GM10847 (cell line): ENCODE results near the gene MIPEP.

ENCODE experiments used
- POLR2A ChIP-seq: IDR thresholded peaks from 2 replicates; pipeline ENCODE4 v1.6.1; 2011; ENCODE audit not compliant: insufficient read length; ENCODE audit errors: extremely low read depth

The MIPEP gene

DNA sequence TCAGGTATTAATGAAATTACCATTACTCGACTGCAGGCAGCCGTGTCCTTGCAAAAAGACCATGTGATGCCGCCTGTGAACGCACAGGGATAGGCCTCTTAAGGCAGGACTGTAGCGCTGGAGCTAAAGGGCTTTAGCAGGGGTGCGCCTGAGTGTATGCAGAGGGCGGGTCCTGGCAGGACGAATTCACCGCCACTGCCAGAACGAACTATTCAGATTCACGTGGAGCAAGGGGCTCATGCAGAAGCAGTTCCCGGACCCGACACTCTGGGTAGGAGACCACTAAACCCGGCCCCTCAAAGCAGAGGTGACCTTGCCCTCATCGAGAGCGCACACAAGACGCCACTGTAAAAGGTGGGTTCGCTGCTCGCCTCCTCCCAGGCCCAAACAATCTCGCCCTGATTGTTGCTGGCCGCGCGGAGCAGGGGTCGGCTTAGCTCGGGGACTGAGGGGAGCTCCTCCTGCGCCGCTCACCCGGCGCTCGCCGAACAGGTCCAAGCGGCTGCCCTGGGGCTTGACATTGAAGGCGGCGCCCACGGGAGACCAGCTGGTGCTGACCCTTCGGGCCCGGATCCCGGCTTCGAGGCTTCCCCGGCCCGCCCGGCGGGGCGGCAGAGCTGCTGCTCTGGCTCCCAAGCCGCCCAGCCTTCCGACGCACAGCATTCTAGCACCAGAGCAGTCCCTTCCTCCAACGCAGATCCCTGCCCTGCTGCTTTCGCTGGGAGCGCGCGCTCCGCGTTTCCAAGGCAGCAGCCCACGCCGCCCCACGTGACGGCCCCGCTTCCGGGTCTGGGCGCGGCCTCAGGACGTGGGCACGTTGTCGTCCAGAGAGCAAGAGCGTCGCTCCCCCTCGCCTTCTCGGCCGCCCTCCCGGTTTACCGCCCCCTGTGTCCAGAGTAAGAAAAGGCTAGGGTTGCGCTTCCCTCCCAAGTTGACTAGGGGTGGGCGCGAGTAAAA is at the start of gene MIPEP:
Gene MIPEP (minus strand): TSS at position 743 of the 957 bp plus-strand sequence. CDS start 80 bp downstream, at position 663.
- peak; percentile 56 for TF ChIP-seq POLR2A

DNA sequence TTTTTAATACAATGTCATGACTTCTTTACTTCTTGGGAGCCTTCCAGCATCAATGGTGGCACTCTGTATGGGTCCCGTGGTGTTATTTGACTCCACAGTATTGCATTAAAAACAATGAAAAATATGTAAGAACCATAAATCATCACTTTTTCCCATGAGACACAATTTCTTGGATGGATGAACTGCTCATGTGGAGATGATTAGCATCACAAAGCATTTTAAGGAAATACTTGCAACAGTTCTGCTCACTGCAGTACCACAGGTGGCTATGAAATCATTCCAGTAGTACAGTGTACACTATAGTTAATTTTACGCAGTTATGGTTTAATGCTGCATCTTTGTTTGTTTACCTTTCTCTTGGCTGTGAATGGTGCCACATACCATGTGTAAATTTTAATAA is 45.3 kb upstream of the MIPEP start:
- TF ChIP-seq POLR2A: no peak

DNA sequence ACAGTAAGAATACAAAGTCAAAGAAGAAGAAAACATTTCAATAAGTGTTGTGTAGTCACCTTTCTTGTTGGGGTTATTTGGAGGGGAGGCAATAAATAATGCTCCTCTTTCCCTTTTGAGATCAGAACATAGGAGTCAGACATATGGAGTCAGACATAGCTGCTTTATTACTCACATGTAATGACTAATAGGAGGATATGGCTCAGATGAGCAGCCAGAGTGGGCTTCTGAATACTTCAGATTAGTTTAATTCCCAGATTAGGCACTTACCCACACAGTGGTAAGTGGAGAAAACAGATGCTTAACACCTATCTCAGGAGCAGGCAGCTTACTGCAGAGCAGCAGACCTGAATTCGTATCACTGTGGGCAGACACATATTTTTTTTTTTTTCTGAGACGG is 39.8 kb upstream of the MIPEP start:
- TF ChIP-seq POLR2A: no peak

DNA sequence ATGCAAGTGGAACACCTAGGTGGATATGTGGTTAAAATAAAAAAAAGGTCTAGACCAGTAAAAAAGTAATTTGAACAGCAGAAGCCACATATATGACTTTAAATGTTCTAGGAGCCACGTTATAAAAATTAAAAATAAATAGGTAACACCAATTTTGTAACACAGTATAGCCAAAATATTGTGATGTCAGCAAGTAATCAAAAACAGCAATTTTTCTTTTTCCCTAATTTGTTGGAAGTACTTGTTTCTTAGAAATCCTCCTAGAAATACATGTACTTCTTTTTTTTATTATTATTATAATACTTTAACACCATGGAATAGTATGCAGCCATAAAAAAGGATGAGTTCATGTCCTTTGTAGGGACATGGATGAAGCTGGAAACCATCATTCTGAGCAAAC is 33.8 kb upstream of the MIPEP start:
- TF ChIP-seq POLR2A: no peak

DNA sequence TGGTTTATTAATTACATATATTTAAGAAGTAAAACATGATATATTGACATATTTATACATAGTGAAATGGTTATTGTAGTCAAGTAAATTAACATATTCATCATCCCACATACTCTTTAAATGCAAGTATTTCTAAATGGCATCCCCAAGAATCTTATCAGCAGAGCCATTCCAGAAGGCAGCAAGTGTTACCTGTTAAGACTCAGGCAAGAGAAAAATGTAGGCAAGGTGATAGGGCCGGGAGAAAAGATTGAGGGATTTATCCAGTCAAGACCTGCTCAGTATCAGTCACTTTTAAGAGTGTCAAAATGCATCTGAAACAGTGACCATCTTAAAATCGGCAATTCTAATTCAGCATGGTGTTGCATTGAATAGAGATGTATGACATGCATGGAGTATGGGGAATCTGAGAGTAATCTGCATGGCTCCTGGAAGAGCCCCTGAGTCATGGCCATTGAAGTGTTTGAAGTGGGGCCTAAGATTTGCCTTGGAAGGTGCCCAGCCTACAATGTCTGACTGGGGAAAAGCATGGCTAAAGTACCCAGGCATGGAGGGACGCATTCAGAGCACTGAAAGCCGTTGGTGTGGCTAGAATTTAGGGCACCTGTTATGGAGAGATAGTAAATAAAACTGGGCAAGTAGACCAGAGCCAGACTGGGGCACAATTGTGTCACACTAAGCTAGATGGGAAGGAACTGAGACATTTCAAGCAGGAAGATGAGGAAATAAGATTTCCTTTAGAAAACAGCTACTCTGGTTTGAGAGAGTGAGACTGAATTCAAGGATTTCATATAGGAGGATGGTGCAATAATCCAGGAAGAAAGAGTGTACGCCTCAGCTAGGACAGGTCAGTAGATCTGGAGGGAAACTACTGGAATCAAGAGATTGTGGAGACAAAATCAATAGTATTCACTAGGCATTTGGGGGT is 33.1 kb upstream of the MIPEP start:
- TF ChIP-seq POLR2A: no peak

DNA sequence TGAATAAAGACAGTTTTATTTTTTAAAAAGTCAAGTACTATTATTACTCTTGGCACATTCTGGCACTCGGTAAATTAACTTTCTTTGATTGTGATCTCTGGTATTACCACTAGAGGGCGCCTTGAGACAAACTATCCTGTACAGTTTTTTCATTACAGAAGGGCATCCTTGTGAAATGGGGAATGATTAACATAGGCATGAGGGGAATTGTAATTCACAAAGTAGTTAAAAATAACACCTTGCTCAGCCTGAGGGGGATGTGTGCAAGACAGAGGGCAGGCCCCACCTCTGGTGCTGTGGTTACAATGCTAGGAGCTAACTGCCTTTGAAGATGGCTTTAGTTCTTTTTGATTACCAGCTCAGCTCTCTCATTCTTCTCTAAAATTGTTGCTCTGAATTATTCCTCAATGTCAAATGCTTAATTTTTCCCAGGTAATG is 32.3 kb upstream of the MIPEP start:
- no peak for TF ChIP-seq POLR2A

DNA sequence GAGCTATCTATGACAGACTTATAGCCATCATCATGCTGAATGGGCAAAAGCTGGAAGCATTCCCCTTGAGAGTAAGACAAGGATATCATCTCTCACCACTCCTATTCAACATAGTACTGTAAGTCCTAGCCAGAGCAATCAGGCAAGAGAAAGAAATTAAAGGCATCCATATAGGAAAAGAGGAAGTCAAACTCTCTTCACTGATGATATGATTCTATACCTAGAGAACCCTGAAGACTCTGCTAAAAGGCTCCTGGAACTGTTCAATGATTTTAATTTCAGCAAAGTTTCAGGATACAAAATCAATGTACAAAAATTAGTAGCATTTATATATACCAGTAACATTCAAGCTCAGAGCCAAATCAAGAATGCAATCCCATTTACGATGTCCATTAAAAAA is 29.8 kb upstream of the MIPEP start:
- no peak for TF ChIP-seq POLR2A

DNA sequence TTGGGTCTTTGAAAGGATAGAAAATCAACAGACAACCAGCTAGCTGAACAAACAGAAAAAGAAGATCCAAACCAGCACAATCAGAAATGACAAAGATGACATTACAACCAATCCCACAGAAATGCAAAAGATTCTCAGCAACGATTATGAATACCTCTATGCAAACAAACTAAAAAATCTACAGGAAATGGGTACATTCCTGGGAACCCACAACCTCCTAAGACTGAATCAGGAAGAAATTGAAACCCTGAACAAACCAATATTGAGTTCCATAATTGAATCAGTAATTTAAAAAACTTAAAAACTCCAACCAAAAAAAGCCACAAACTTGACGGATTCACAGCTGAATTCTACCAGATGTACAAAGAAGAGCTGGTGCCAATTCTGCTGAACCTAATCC is 29.0 kb upstream of the MIPEP start:
- TF ChIP-seq POLR2A: no peak

DNA sequence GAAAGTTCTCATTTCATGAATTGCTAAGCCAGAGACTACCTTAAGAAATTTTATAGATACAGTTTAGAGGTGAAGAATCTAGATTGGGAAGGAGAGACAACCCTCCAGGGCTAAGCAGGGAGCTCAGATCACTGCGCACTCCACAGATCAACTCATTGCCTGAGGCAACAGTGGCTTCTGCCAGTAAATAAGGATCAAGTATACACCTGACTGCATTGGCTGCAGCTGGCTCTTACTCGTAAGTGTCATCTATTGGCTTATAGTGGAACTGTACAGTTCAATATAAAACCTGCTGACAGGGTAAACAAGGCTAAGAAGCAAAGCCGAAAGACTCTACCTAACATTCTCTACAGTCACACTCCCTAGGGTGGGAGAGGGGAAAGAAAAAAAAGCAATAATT is 26.1 kb upstream of the MIPEP start:
- TF ChIP-seq POLR2A: no peak

DNA sequence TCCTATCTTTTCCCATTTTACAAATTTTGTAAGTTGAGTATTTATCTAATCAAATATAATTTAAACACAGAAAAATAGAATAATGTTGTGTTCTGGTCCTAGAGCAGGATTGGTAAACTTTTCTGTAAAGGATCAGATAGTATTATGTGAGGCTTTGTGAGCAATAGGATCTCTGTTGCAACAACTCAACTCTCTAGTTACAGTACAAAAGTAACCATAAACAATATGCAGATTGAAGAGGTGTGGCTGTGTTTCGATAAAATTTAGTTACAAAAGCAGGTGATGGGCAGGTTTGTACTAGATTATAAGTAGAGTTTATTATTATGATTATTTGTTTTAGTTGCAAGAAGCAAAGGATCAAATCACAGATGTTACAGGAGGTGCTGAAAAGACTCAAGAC is 23.3 kb upstream of the MIPEP start:
- TF ChIP-seq POLR2A: no peak

DNA sequence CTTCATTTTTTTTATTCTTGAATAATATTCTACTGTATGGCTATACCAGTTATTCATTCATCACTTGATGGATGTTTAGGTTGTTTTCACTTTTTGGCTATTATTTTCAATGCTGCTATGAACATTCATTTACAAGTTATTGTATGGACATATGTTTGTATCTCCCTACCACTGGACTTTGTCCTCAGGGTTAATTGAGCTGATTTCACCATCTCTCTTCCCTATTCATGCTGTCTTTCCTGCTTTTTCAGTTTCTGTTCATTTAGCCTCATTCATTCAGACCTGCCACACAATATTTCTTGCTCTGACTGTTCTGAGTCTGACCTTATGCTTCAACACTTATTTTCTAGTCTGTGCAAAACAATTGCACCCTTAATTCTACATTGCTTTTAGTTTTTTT is 20.4 kb upstream of the MIPEP start:
- TF ChIP-seq POLR2A: no peak

DNA sequence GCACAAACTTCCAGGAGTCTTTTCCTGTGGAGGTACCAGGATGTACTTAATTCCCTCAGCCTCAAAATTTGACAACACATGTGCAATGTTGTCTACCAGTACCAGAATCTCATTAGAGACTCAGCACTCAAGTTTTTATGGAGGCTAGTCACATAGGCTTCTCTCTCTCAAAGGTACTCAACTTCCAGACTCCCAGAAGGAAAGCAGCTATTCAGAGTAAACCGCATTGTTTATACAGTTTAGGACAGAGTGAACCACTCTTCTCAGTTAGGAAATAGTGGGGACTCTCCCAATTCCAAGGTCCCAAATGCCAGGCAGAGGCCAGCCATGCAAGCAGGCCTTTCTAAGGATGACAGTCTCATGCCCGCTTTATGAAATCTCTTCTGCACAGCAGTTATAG is 16.6 kb upstream of the MIPEP start:
- TF ChIP-seq POLR2A: no peak

DNA sequence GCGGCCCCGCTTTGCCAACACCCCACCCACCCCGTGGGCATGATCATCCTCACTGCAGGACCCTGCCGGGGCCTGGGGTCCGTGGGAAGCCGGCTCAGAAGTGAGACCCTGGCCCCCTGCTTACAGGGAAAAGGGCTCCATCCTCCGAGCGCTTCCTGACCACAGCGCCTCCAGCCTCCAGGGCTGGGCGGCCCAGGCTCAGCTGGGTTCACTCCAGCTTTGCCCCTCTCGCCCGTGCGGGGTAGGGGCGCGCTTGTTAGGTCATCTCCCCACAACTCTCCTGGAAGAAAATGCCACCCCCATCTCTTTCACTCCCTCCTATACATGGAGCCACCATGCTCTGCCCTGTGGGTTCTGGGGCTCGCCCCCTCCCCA is 14.7 kb upstream of the MIPEP start:
- TF ChIP-seq POLR2A: no peak

DNA sequence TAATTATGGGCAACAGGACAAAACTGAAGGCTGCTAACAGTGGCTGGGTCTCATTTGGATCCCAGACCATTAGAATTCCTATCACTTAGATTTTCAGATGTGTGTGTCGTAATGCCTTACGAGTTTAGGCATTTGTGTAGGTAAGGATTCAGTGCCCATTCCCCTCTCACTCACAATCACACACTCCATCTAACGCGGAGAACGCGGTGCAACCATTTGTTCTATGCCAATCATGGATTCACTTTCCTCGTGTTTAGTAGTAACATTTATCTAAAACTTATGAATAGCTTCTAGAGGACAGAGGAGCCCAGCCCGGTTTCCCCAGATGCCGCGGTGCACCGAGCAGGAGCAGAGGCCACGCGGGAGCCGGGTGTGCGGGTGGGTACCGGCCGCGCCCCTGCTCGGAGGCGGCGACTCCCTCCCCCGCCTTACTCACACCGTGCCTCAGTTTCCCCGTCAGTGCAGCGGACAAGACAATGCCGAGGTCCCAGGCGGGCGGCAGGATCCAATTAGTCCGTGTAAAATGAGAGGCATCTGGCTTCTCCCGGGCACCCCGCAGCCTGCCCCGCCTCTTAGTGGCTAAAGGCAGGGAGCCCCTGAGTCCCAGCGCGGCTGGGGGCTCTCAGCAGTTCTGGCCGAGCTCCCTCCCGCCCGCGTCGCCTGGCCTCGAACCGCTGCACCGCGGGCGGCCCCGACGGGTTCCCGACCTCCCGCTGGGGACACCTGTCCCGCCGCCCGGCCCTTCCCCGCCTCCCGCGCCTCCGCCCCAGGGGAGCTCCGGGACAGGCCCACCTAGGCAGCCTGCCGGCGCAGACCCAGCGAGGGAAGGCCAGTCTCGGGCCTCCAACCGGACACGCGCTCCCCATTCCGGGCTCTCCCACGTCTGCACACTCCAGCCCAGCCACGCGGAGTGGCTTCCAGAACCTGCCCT is 14.0 kb upstream of the MIPEP start:
- TF ChIP-seq POLR2A: no peak

DNA sequence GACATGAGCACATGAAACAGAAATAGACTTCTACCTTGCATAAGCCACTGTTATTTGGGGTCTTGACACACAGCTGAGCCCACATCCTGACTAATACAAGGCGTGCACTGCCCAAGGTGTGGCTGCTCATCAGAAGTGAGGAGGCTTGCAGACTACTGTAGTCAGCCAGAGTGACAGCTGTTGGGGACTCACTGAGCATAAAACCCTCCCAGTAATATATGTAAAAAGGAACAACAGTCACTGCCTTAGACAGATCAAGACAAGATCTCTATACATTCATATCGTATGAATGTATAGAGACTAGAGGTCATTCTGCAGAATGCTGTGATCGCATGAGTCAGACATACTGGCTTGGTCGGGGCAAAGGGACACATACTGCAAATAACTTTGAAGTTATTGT is 12.2 kb upstream of the MIPEP start:
- no peak for TF ChIP-seq POLR2A

DNA sequence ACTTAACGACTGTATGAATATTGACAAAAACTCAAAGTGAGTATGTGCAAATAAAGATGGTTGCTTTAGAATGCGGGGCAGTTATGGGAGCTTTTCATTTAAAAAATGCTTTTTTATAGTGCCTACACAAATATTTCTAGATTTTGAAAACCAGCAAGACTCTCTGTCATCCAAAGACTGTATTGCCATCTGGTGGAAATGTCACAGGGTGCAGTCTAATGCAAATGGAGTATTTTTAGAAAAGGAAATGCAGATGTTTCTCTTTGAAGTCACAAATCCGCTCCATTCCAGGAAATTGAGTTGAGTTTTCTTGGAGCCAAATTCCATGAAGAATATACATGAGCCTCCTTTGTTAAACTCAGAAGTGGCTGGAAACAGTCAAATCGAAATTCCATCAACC is 10.4 kb upstream of the MIPEP start:
- TF ChIP-seq POLR2A: no peak
